Right lobe of liver (tissue), 4 donors: Measurements from ENCODE around the gene RAI1.

Experiments used
- POLR2A ChIP-seq: fragments of 450-650 bp; IDR thresholded peaks from one replicate; pipeline ENCODE4 v1.6.1; 2017; ENCODE audit warnings: antibody characterized with exemption, mild to moderate bottlenecking
- TF ChIP-seq, protein P1 (sequence below), 4 donors: fragments of 200-600 bp in 3 of 4; fragments of 450-650 bp in 1 of 4; IDR thresholded peaks; one replicate each; pipeline versions ENCODE4 v1.5.1 to v1.8.0; 2016 to 2022; ENCODE audit warnings: antibody characterized with exemption in 4 of 4, mild to moderate bottlenecking in 2 of 4
- donor health status: DM: no; HTN: no; CAD: no.
- donor health status: DM: no; HTN: no; CAD: no.
- donor health status: DM: no; HTN: yes; CAD: no.

DNA sequence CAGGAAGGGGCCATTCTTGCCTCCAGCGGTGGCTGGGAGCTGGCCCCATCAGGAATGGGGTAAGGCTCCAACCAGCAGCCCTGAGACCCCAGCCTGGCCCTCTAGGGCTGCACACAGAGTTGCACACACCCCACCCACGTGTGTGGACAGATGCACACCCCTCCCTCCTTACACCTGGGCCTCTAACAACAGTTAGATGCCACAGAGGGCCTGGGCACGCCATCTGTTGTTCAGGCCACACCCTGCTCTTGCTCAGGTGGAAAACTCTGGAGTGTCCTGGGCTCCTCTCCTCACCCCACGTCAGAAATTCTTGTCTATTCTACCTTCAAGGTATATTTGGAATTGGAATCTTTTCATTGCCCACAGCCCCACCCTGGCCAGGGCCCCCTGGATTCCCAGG is 13.3 kb upstream of the RAI1 start:
- TF ChIP-seq, protein P1, sequence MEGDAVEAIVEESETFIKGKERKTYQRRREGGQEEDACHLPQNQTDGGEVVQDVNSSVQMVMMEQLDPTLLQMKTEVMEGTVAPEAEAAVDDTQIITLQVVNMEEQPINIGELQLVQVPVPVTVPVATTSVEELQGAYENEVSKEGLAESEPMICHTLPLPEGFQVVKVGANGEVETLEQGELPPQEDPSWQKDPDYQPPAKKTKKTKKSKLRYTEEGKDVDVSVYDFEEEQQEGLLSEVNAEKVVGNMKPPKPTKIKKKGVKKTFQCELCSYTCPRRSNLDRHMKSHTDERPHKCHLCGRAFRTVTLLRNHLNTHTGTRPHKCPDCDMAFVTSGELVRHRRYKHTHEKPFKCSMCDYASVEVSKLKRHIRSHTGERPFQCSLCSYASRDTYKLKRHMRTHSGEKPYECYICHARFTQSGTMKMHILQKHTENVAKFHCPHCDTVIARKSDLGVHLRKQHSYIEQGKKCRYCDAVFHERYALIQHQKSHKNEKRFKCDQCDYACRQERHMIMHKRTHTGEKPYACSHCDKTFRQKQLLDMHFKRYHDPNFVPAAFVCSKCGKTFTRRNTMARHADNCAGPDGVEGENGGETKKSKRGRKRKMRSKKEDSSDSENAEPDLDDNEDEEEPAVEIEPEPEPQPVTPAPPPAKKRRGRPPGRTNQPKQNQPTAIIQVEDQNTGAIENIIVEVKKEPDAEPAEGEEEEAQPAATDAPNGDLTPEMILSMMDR (IDR thresholded peaks at IDR 0.05) = no peak
- TF ChIP-seq POLR2A = no peak
